Neural cell (in vitro differentiated cells): ENCODE data around the gene EFR3B. TPM values are rescaled to one million over a fixed set of nuclear protein-coding genes. Genes with fewer than 3 reads are reported as not detected.

Experiments
- H2AFZ ChIP-seq: fragments of 200-600, 300-800 bp; sonication (generic), shearing (Covaris generic); 2 replicates; pipeline ENCODE4 v1.6.0; 2014; ENCODE audit warnings: low read depth, mild to moderate bottlenecking, antibody characterized with exemption, low read length, moderate library complexity
- H3F3A ChIP-seq: fragments of 200-600 bp; shearing (Covaris generic); 2 replicates; pipeline ENCODE4 v1.6.1; 2016; ENCODE audit warnings: mild to moderate bottlenecking, moderate library complexity, mixed read lengths, antibody characterized with exemption, low read length; ENCODE audit not compliant: insufficient read depth, poor library complexity, severe bottlenecking
- H3K27ac ChIP-seq: fragments of 200-600, 300-800 bp; sonication (generic), shearing (Covaris generic); 2 replicates; pipeline ENCODE4 v1.5.1; 2014; ENCODE audit warnings: mild to moderate bottlenecking, low read length, moderate library complexity
- H3K27me3 ChIP-seq: fragments of 300-800, 200-600 bp; sonication (generic), shearing (Covaris generic); 2 replicates; pipeline ENCODE4 v1.6.0; 2014; ENCODE audit warnings: mild to moderate bottlenecking, low read depth, low read length, moderate library complexity; ENCODE audit not compliant: insufficient read depth
- H3K36me3 ChIP-seq: fragments of 300-800, 200-600 bp; sonication (generic), shearing (Covaris generic); 2 replicates; pipeline ENCODE4 v1.5.1; 2014; ENCODE audit warnings: mild to moderate bottlenecking, antibody characterized with exemption, low read length, moderate library complexity; ENCODE audit not compliant: insufficient read depth
- H3K4me2 ChIP-seq: fragments of 300-800, 200-600 bp; sonication (generic), shearing (Covaris generic); 2 replicates; pipeline ENCODE4 v1.6.0; 2014; ENCODE audit warnings: mild to moderate bottlenecking, low read length
- H3K4me3 ChIP-seq: fragments of 300-800, 200-600 bp; sonication (generic), shearing (Covaris generic); 2 replicates; pipeline ENCODE4 v1.5.1; 2014; ENCODE audit warnings: mild to moderate bottlenecking, low read length, moderate library complexity
- H3K79me2 ChIP-seq: fragments of 200-600 bp; shearing (Covaris generic); replicated peaks from 2 replicates; pipeline ENCODE4 v1.6.0; 2014; ENCODE audit warnings: mild to moderate bottlenecking, low read length, moderate library complexity; ENCODE audit not compliant: insufficient read depth
- H3K9ac ChIP-seq: fragments of 300-800, 200-600 bp; sonication (generic), shearing (Covaris generic); 2 replicates; pipeline ENCODE4 v1.6.1; 2016; ENCODE audit warnings: mild to moderate bottlenecking, low read length, mixed read lengths
- H3K9me2 ChIP-seq: fragments of 200-600 bp; shearing (Covaris generic); 2 replicates; pipeline ENCODE4 v1.6.1; 2016; ENCODE audit warnings: mild to moderate bottlenecking, low read length, mixed read lengths; ENCODE audit not compliant: insufficient read depth
- H3K9me3 ChIP-seq: fragments of 200-600, 300-800 bp; sonication (generic), shearing (Covaris generic); 2 replicates; pipeline ENCODE4 v1.6.1; 2016; ENCODE audit warnings: mild to moderate bottlenecking, mixed run types, low read length, moderate library complexity, mixed read lengths
- H4K20me1 ChIP-seq: fragments of 200-600 bp; shearing (Covaris generic); 2 replicates; pipeline ENCODE4 v1.6.1; 2016; ENCODE audit warnings: mild to moderate bottlenecking, mixed run types; ENCODE audit not compliant: insufficient read depth
- CTCF ChIP-seq: fragments of 450-650 bp; IDR thresholded peaks from 2 replicates; pipeline ENCODE4 v1.5.1; 2014; ENCODE audit warnings: antibody characterized with exemption, mild to moderate bottlenecking, moderate library complexity; ENCODE audit not compliant: poor library complexity, severe bottlenecking
- EP300 ChIP-seq: fragments of 450-650 bp; conservative IDR thresholded peaks from 2 replicates; pipeline ENCODE4 v1.6.1; 2014; ENCODE audit warnings: antibody characterized with exemption, mild to moderate bottlenecking, moderate library complexity; ENCODE audit not compliant: poor library complexity, severe bottlenecking
- EZH2 ChIP-seq: fragments of 200-600, 300-800 bp; shearing (Covaris generic), sonication (generic); IDR thresholded peaks from 2 replicates; pipeline ENCODE4 v1.6.1; 2014; ENCODE audit warnings: antibody characterized with exemption, low read length, borderline replicate concordance, mild to moderate bottlenecking; ENCODE audit not compliant: insufficient read depth, poor library complexity, severe bottlenecking
- MXI1 ChIP-seq: fragments of 450-650 bp; conservative IDR thresholded peaks from 2 replicates; pipeline ENCODE4 v1.6.1; 2014; ENCODE audit warnings: antibody characterized with exemption, mild to moderate bottlenecking; ENCODE audit not compliant: poor library complexity, severe bottlenecking
- POLR2AphosphoS5 ChIP-seq: IDR thresholded peaks from 2 replicates; pipeline ENCODE4 v1.6.1; 2012
- RAD21 ChIP-seq: fragments of 450-650 bp; conservative IDR thresholded peaks from 2 replicates; pipeline ENCODE4 v1.6.1; 2014; ENCODE audit warnings: antibody characterized with exemption, mild to moderate bottlenecking, moderate library complexity
- REST ChIP-seq: IDR thresholded peaks from 2 replicates; pipeline ENCODE4 v1.6.1; 2012; ENCODE audit warnings: borderline replicate concordance
- SMC3 ChIP-seq: fragments of 450-650 bp; conservative IDR thresholded peaks from 2 replicates; pipeline ENCODE4 v1.6.1; 2014; ENCODE audit warnings: antibody characterized with exemption, mild to moderate bottlenecking, moderate library complexity; ENCODE audit not compliant: poor library complexity
- TAF1 ChIP-seq: IDR thresholded peaks from 2 replicates; pipeline ENCODE4 v1.6.1; 2012; ENCODE audit warnings: low read depth
- polyA minus RNA-seq: library from RNA; depleted of rRNA, polyadenylated mRNA; stranded (reverse); fragments of >200 nt; gene quantifications from 2 replicates; pipeline ENCODE4 v1.2.3, GENCODE V29; 2014
- polyA plus RNA-seq: library from polyadenylated mRNA; depleted of rRNA; stranded (reverse); fragments of >200 nt; gene quantifications from 2 replicates; pipeline ENCODE4 v1.2.3, GENCODE V29; 2014

EFR3B gene, protein sequence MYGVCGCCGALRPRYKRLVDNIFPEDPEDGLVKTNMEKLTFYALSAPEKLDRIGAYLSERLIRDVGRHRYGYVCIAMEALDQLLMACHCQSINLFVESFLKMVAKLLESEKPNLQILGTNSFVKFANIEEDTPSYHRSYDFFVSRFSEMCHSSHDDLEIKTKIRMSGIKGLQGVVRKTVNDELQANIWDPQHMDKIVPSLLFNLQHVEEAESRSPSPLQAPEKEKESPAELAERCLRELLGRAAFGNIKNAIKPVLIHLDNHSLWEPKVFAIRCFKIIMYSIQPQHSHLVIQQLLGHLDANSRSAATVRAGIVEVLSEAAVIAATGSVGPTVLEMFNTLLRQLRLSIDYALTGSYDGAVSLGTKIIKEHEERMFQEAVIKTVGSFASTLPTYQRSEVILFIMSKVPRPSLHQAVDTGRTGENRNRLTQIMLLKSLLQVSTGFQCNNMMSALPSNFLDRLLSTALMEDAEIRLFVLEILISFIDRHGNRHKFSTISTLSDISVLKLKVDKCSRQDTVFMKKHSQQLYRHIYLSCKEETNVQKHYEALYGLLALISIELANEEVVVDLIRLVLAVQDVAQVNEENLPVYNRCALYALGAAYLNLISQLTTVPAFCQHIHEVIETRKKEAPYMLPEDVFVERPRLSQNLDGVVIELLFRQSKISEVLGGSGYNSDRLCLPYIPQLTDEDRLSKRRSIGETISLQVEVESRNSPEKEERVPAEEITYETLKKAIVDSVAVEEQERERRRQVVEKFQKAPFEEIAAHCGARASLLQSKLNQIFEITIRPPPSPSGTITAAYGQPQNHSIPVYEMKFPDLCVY
- 29.3 and 30.6 TPM in 2 replicates for polyA plus RNA-seq
- 81.6 and 88.8 TPM in 2 replicates for polyA minus RNA-seq

DNA sequence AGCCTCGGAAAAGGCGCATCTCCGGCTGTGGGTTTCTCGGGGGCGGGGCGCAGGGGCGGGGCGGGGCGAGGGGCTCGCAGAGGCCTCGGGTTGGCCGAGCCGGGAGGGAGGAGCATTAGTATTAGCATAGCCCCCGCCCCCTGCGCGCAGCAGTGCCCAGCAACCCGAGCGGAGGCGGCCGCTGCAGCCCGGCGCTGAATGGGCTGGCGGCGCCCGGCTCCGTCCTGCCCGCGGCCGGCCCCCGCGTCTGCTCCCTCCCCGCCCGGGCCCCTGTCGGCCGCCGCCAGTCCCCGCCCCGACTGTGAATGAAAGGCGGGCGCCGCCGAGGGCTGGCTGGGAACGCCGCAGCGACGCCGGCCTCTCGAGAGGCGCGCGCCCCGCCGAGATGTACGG, at the start of gene EFR3B:
Gene EFR3B, plus strand, starts transcription at position 149 of the 393 bp plus-strand sequence. Its CDS starts 237 bp downstream, at position 386.
- Histone ChIP-seq H3K27me3 (no peaks in the 10 kb centered on the region), H3K4me3 (peak within 1 kb of the TSS; percentile 90), H3K4me2 (peak within 1 kb of the TSS; percentile 65), H3K9me3 (no peaks in the 10 kb centered on the region), H3K27ac (peak within 1 kb of the TSS; percentile 73), H3K79me2 (peaks cover 19% of the 10 kb centered on the region), H3K9me2 (no peaks in the 10 kb centered on the region), H4K20me1 (no peaks in the 10 kb centered on the region), H3K36me3 (no peaks in the 10 kb centered on the region), H3F3A (peaks cover 5% of the 10 kb centered on the region), H2AFZ (peak within 1 kb of the TSS; percentile 56), H3K9ac (peak within 1 kb of the TSS; percentile 85)
- no peak for TF ChIP-seq EZH2
- no peak for TF ChIP-seq CTCF
- TF ChIP-seq RAD21 = no peak
- TF ChIP-seq MXI1 = no peak
- no peak for TF ChIP-seq EP300
- TF ChIP-seq REST = no peak
- TF ChIP-seq SMC3 = no peak
- peak; percentile 63 for TF ChIP-seq POLR2AphosphoS5
- TF ChIP-seq TAF1 = peak; percentile 58

- no peaks in the 10 kb centered on the region for H3K9me3 ChIP-seq
- no peak overlapping the region for H3K4me3 ChIP-seq
- no peak overlapping the region for H2AFZ ChIP-seq
- H3K27ac ChIP-seq = no peak overlapping the region
- TF ChIP-seq REST (no peak), TAF1 (no peak), EP300 (no peak), MXI1 (no peak), SMC3 (no peak), CTCF (no peak), POLR2AphosphoS5 (no peak), EZH2 (no peak), RAD21 (no peak)
- no peaks in the 10 kb centered on the region for H3K9me2 ChIP-seq
- no peaks in the 10 kb centered on the region for H3K27me3 ChIP-seq
- H3K79me2 ChIP-seq = no peaks in the 10 kb centered on the region
- H3F3A ChIP-seq = no peaks in the 10 kb centered on the region
- H3K9ac ChIP-seq = no peak overlapping the region
- H3K36me3 ChIP-seq = no peaks in the 10 kb centered on the region
- no peak overlapping the region for H3K4me2 ChIP-seq
- H4K20me1 ChIP-seq = no peaks in the 10 kb centered on the region
These were observed 48.3 kb upstream of the EFR3B start for GRCh38 chr2:24993406-24994145.
